ENCODE measurements around the gene ERFL. TPM values are rescaled to one million over a fixed set of nuclear protein-coding genes. Genes with fewer than 3 reads are reported as not detected.
A peak's percentile ranks its signal among the peaks of the same experiment; 100 is the strongest.

ERFL gene
- total and polyA plus RNA-seq, 2 of the 4 experiments (the other 2 are of a cell fraction) = not detected

DNA sequence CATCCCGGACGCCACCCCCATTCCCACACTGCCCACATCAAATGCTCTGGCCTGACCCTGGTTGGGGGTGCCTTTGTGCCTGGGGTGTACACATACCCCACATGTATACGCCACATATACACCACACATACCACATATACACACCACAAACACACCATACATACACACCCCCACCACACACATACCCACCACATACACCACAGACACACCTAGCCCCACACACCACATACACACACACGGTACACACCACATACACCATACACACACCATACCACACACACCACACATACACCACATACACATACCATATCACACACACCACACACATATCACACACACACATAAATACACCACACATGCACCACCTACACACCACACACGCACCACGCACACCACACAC is 10.2 kb downstream of the ERFL start:
- in situ Hi-C loops (cut with MboI; ENCODE audit: low sequenced_read_pairs) = no loop called here

More for the DNA sequence above, 10.2 kb downstream of the ERFL start:
- ATAC-seq (ENCODE audit: low read depth) = no peak
- Histone ChIP-seq H2AFZ (replicated peaks; ENCODE audit: low read length, poor library complexity) (peak overlapping the region; percentile 6), H3K23ac (ENCODE audit: low read depth, low read length) (no peak overlapping the region), H3K56ac (ENCODE audit: extremely low read depth, insufficient read depth, low read length) (no peak overlapping the region), H2BK20ac (ENCODE audit: low read depth, low read length) (no peak overlapping the region), H3K27me3 (ENCODE audit: control insufficient read depth, insufficient read depth, low read length) (peaks cover 85% of the 10 kb centered on the region), H3K79me1 (ENCODE audit: low read depth in 1 of 2, low read length in 2 of 2) (no peaks in the 10 kb centered on the region), H4K5ac (ENCODE audit: low read depth, low read length) (no peak overlapping the region), H3K4me1 (ENCODE audit: control insufficient read depth, insufficient read depth, low read length) (0 out of 2 replicates have a peak, but pooled peaks cover 2% of the 10 kb centered on the region), H3K9ac (ENCODE audit: low read depth, low read length) (no peak overlapping the region), H4K8ac (ENCODE audit: low read depth in 2 of 2, low read length in 2 of 2) (no peak overlapping the region), H3K9me3 (ENCODE audit: control insufficient read depth, insufficient read depth, low read length) (no peaks in the 10 kb centered on the region), H3K36me3 (ENCODE audit: control insufficient read depth, insufficient read depth, low read length) (no peaks in the 10 kb centered on the region), H3K9me1 (ENCODE audit: insufficient read depth, low read length) (peaks cover 20% of the 10 kb centered on the region), H2AK9ac (replicated peaks; ENCODE audit: low read depth, low read length, poor library complexity) (peak overlapping the region; percentile 82), H2AK5ac (ENCODE audit: low read depth, low read length) (no peak overlapping the region), H3K4ac (ENCODE audit: low read depth, low read length) (no peak overlapping the region), H3K27ac (ENCODE audit: insufficient read depth, low read length) (no peak overlapping the region), H2BK15ac (ENCODE audit: low read depth, low read length) (no peak overlapping the region), H3K4me2 (ENCODE audit: low read depth, low read length) (no peak overlapping the region), H4K20me1 (ENCODE audit: insufficient read depth, low read length) (peaks cover 16% of the 10 kb centered on the region), H2BK120ac (ENCODE audit: low read depth, low read length) (no peak overlapping the region), H4K91ac (ENCODE audit: insufficient read depth, low read depth, low read length) (no peak overlapping the region), H3K18ac (ENCODE audit: low read depth, low read length) (no peak overlapping the region), H3K14ac (replicated peaks; ENCODE audit: low read depth, low read length) (no peak overlapping the region), H3K4me3 (ENCODE audit: insufficient read depth, low read depth, low read length) (no peak overlapping the region), H2BK5ac (ENCODE audit: low read depth, low read length, poor library complexity, severe bottlenecking) (peak overlapping the region; percentile 93)
- intact Hi-C loops (cut with micrococcal nuclease) = no loop called here
- BruUV-seq (replicated peaks) = no TSS peak
- CTCF ChIA-PET = no interaction called here
- dilution Hi-C loops (cut with HindIII; ENCODE audit: low sequenced_read_pairs, unreplicated experiment) = no loop called here
- TF ChIP-seq SMC3 (IDR thresholded peaks at IDR 0.05; ENCODE audit: low read depth, low read length) (no peak), CHD1 (IDR thresholded peaks at IDR 0.05; ENCODE audit: low read depth, low read length) (no peak), RAD21 (IDR thresholded peaks at IDR 0.05; ENCODE audit: low read length) (no peak), RCOR1 (IDR thresholded peaks at IDR 0.05; ENCODE audit: insufficient replicate concordance, low read length) (no peak)
- TF ChIP-seq, protein P1, sequence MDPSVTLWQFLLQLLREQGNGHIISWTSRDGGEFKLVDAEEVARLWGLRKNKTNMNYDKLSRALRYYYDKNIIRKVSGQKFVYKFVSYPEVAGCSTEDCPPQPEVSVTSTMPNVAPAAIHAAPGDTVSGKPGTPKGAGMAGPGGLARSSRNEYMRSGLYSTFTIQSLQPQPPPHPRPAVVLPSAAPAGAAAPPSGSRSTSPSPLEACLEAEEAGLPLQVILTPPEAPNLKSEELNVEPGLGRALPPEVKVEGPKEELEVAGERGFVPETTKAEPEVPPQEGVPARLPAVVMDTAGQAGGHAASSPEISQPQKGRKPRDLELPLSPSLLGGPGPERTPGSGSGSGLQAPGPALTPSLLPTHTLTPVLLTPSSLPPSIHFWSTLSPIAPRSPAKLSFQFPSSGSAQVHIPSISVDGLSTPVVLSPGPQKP (IDR thresholded peaks at IDR 0.05; ENCODE audit: borderline replicate concordance, low read depth, low read length) = no peak
- POLR2A ChIA-PET (ENCODE audit: unreplicated experiment) = no interaction called here
- DNase-seq = no peak
- 97% methylated on average over 4 of the region's 6 CpGs; no CpG with 5 or more reads in 1 of the 2 experiments for WGBS, 2 experiments (ENCODE audit: extremely low coverage in 2 of 2, insufficient read length in 1 of 2)

Measured in IMR-90 (cell line).